SK-N-SH (cell line): Measurements from ENCODE around the gene RHBDL3. TPM values are rescaled to one million over a fixed set of nuclear protein-coding genes. Genes with fewer than 3 reads are reported as not detected.

Experiments used
- CTCF ChIA-PET: fragments of 300-600, 350-600 bp; formaldehyde crosslinking; extraction: SDS; loops from one replicate; lab custom pipeline; 2021; lab: Yijun Ruan, JAX
- POLR2A ChIA-PET: fragments of 350-600 bp; sonication (Branson Sonifier 250); formaldehyde crosslinking; extraction: SDS; loops from one replicate; lab custom pipeline; 2020; ENCODE audit warnings: antibody characterized with exemption, inconsistent platforms; lab: Yijun Ruan, JAX
- DNase-seq: peaks from one replicate; pipeline ENCODE4 v3.0.0; 2012
- H2AFZ ChIP-seq: fragments of 200-600 bp; sonication (generic); 2 replicates; pipeline ENCODE4 v1.8.1; 2016; ENCODE audit warnings: antibody characterized with exemption, mild to moderate bottlenecking, low read depth
- H3F3A ChIP-seq: fragments of 200-600 bp; sonication (generic); replicated peaks from 2 replicates; pipeline ENCODE3; 2016; ENCODE audit warnings: antibody characterized with exemption, mild to moderate bottlenecking; ENCODE audit not compliant: insufficient read depth
- H3K27ac ChIP-seq, 2 experiments: fragments of 200-500 bp in 1 of 2; fragments of 200-600 bp in 1 of 2; sonication (Bioruptor generic) in 1 of 2; sonication (generic), shearing (Covaris generic) in 1 of 2; 2 replicates each; pipeline versions ENCODE4 v1.5.1 to v1.6.1; 2014 to 2016; ENCODE audit warnings: low read depth in 2 of 2, inconsistent platforms in 1 of 2, low read length in 1 of 2, mild to moderate bottlenecking in 1 of 2, mixed read lengths in 1 of 2
- H3K27me3 ChIP-seq: fragments of 200-600 bp; sonication (generic), shearing (Covaris generic); 2 replicates; pipeline ENCODE4 v1.6.1; 2016; ENCODE audit warnings: mixed run types; ENCODE audit not compliant: insufficient read depth
- H3K36me3 ChIP-seq, 2 experiments: fragments of 200-500 bp in 1 of 2; fragments of 200-600 bp in 1 of 2; sonication (Bioruptor generic) in 1 of 2; sonication (generic) in 1 of 2; replicated peaks in 1 of 2; 2 replicates each; pipeline versions ENCODE3 to v1.5.1; 2014 to 2016; ENCODE audit warnings: low read length in 1 of 2, mild to moderate bottlenecking in 1 of 2; ENCODE audit not compliant: insufficient read depth in 2 of 2, control insufficient read depth in 1 of 2
- H3K4me1 ChIP-seq, 2 experiments: fragments of 200-500 bp in 1 of 2; fragments of 200-600 bp in 1 of 2; sonication (Bioruptor generic) in 1 of 2; sonication (generic), shearing (Covaris generic) in 1 of 2; 2 replicates each; pipeline versions ENCODE4 v1.5.1 to v1.6.1; 2014 to 2016; ENCODE audit warnings: low read depth in 1 of 2, low read length in 1 of 2, mixed run types in 1 of 2; ENCODE audit not compliant: insufficient read depth in 2 of 2, control insufficient read depth in 1 of 2
- H3K4me2 ChIP-seq: fragments of 200-600 bp; sonication (generic), shearing (Covaris generic); 2 replicates; pipeline ENCODE4 v1.6.1; 2017; ENCODE audit warnings: mixed run types
- H3K4me3 ChIP-seq, 2 experiments: fragments of 200-500 bp in 1 of 2; fragments of 200-600 bp in 1 of 2; sonication (Bioruptor generic) in 1 of 2; sonication (generic), shearing (Covaris generic) in 1 of 2; 2 replicates each; pipeline versions ENCODE4 v1.5.1 to v1.8.1; 2014 to 2016; ENCODE audit warnings: low read depth in 2 of 2, inconsistent platforms in 1 of 2, low read length in 1 of 2, mild to moderate bottlenecking in 1 of 2, mixed read lengths in 1 of 2, moderate library complexity in 1 of 2
- H3K79me2 ChIP-seq: fragments of 200-600 bp; sonication (generic); 2 replicates; pipeline ENCODE4 v1.8.1; 2017; ENCODE audit warnings: mild to moderate bottlenecking; ENCODE audit not compliant: insufficient read depth
- H3K9ac ChIP-seq: fragments of 200-600 bp; sonication (generic); 2 replicates; pipeline ENCODE4 v1.6.1; 2017; ENCODE audit warnings: mixed run types
- H3K9me2 ChIP-seq: fragments of 200-600 bp; sonication (generic); 2 replicates; pipeline ENCODE4 v1.6.1; 2017; ENCODE audit warnings: mixed run types
- H3K9me3 ChIP-seq: fragments of 200-600 bp; sonication (generic); 2 replicates; pipeline ENCODE4 v1.6.1; 2017; ENCODE audit warnings: mixed run types, mild to moderate bottlenecking, moderate library complexity
- H4K20me1 ChIP-seq: fragments of 200-600 bp; sonication (generic); 2 replicates; pipeline ENCODE4 v1.6.1; 2017; ENCODE audit warnings: mild to moderate bottlenecking, mixed run types; ENCODE audit not compliant: insufficient read depth
- CTCF ChIP-seq: fragments of 200-600 bp; sonication (generic); IDR thresholded peaks from 2 replicates; pipeline ENCODE4 v1.6.1; 2017; ENCODE audit warnings: antibody characterized with exemption, mild to moderate bottlenecking, moderate library complexity
- ELF1 ChIP-seq: IDR thresholded peaks from 2 replicates; pipeline ENCODE4 v1.4.0; 2012
- EP300 ChIP-seq, 2 experiments: IDR thresholded peaks; 2 replicates each; pipeline versions ENCODE4 v1.4.0 to v1.6.1; 2012; ENCODE audit warnings: borderline replicate concordance in 1 of 2, low read depth in 1 of 2, low read length in 1 of 2
- EZH2phosphoT487 ChIP-seq: fragments of 200-600 bp; sonication (generic); IDR thresholded peaks from 2 replicates; pipeline ENCODE4 v1.6.1; 2017; ENCODE audit warnings: low read depth, mixed run types, mild to moderate bottlenecking, antibody characterized with exemption, moderate library complexity, borderline replicate concordance
- GATA2 ChIP-seq: sonication (generic); formaldehyde crosslinking; IDR thresholded peaks from 2 replicates; pipeline ENCODE4 v1.5.0; 2020; ENCODE audit warnings: mild to moderate bottlenecking, missing genetic modification reagents
- IRF3 ChIP-seq: fragments of 150-350 bp; IDR thresholded peaks from 2 replicates; pipeline ENCODE4 v1.6.1; 2016; ENCODE audit warnings: mild to moderate bottlenecking, low read depth, low read length
- JUND ChIP-seq: IDR thresholded peaks from 2 replicates; pipeline ENCODE4 v1.4.0; 2012
- MAX ChIP-seq: IDR thresholded peaks from 2 replicates; pipeline ENCODE4 v1.4.0; 2012; ENCODE audit warnings: low read depth
- NFIC ChIP-seq: IDR thresholded peaks from 2 replicates; pipeline ENCODE4 v1.4.0; 2012; ENCODE audit warnings: borderline replicate concordance
- NRF1 ChIP-seq: IDR thresholded peaks from 2 replicates; pipeline ENCODE4 v1.6.1; 2012; ENCODE audit warnings: low read depth, mild to moderate bottlenecking, low read length
- POLR2AphosphoS5 ChIP-seq: IDR thresholded peaks from 2 replicates; pipeline ENCODE4 v1.6.1; 2012; ENCODE audit warnings: low read depth, low read length
- RAD21 ChIP-seq: IDR thresholded peaks from 2 replicates; pipeline ENCODE4 v1.6.1; 2012; ENCODE audit warnings: mild to moderate bottlenecking, low read length
- RCOR1 ChIP-seq: fragments of 150-350 bp; IDR thresholded peaks from 2 replicates; pipeline ENCODE4 v1.6.1; 2017; ENCODE audit warnings: antibody characterized with exemption, low read length
- REST ChIP-seq: IDR thresholded peaks from 2 replicates; pipeline ENCODE4 v1.6.1; 2012; ENCODE audit warnings: mild to moderate bottlenecking, low read depth, low read length, moderate library complexity
- RFX5 ChIP-seq: IDR thresholded peaks from 2 replicates; pipeline ENCODE4 v1.6.1; 2012; ENCODE audit warnings: mild to moderate bottlenecking, improper control_type of control experiment, low read length
- SIN3A ChIP-seq: IDR thresholded peaks from 2 replicates; pipeline ENCODE4 v1.6.1; 2012; ENCODE audit warnings: low read depth, mild to moderate bottlenecking, low read length, moderate library complexity, borderline replicate concordance
- SMC3 ChIP-seq: IDR thresholded peaks from 2 replicates; pipeline ENCODE4 v1.6.1; 2012; ENCODE audit warnings: low read depth, low read length, improper control_type of control experiment
- TAF1 ChIP-seq: IDR thresholded peaks from 2 replicates; pipeline ENCODE4 v1.6.1; 2012; ENCODE audit warnings: low read depth, mild to moderate bottlenecking, low read length, moderate library complexity, borderline replicate concordance
- TCF12 ChIP-seq: IDR thresholded peaks from 2 replicates; pipeline ENCODE4 v1.4.0; 2012
- TEAD4 ChIP-seq: IDR thresholded peaks from 2 replicates; pipeline ENCODE4 v1.4.0; 2012; ENCODE audit warnings: mild to moderate bottlenecking, borderline replicate concordance; ENCODE audit not compliant: insufficient read depth
- WGBS: methylation state at CpG from one replicate; pipeline ENCODE4 v1.1.6; 2017; ENCODE audit warnings: low lambda C conversion rate; 5-methylcytosine and 5-hydroxymethylcytosine counted together
- polyA plus RNA-seq, 3 experiments: library from polyadenylated mRNA; depleted of rRNA; stranded (reverse); fragments of >200 nt; gene quantifications; 2 replicates each; pipeline ENCODE4 v1.2.3, GENCODE V29; 2012

RHBDL3 gene
- polyA plus RNA-seq, 1 of the 3 experiments (the other 2 are of a cell fraction): 0.72 TPM

GRCh38 chr17:32307658-32308057, 42.0 kb downstream of the RHBDL3 start:
- no peak for TF ChIP-seq MAX
- TF ChIP-seq REST: no peak
- no peak for TF ChIP-seq SIN3A
- TF ChIP-seq RFX5: no peak
- TF ChIP-seq TCF12: no peak
- TF ChIP-seq CTCF: no peak
- TF ChIP-seq GATA2 (CRISPR knock-in tag): no peak
- no peak for TF ChIP-seq IRF3
- TF ChIP-seq RAD21: no peak
- TF ChIP-seq RCOR1: no peak
- TF ChIP-seq NRF1: no peak
- no peak for TF ChIP-seq TAF1
- TF ChIP-seq JUND: no peak
- no peak for TF ChIP-seq ELF1
- no peak for TF ChIP-seq NFIC
- no peak for TF ChIP-seq POLR2AphosphoS5
- no peak for TF ChIP-seq SMC3
- TF ChIP-seq EP300 (IDR thresholded peaks at IDR 0.05; ENCODE audit: borderline replicate concordance in 1 of 2, low read depth in 1 of 2, low read length in 1 of 2): no peak
- no peak for TF ChIP-seq EZH2phosphoT487
- no peak for TF ChIP-seq TEAD4
- H2AFZ ChIP-seq: no peak overlapping the region
- POLR2A ChIA-PET: no interaction called here
- WGBS: 87% methylated on average over 4 of the region's 4 CpGs
- no peaks in the 10 kb centered on the region for H3K79me2 ChIP-seq
- no peaks in the 10 kb centered on the region for H3K9me2 ChIP-seq
- peaks cover 0 to 18% of the 10 kb centered on the region in 2 experiments; a peak in 1 of 4 replicates for H3K4me1 ChIP-seq
- H3K9ac ChIP-seq: no peak overlapping the region
- DNase-seq: no peak
- no peaks in the 10 kb centered on the region for H3K9me3 ChIP-seq
- no peak overlapping the region for H3K4me2 ChIP-seq
- CTCF ChIA-PET: interaction anchor here (1.1 to 2.4 kb wide), 3 partner anchors 12 to 55 kb away, joined by 4 to 7 read pairs (median 6); no protein-coding TSS in a partner anchor
- H3K27me3 ChIP-seq: no peaks in the 10 kb centered on the region
- no peaks in the 10 kb centered on the region for H3F3A ChIP-seq
- H3K27ac ChIP-seq: no peak overlapping the region
- H4K20me1 ChIP-seq: no peaks in the 10 kb centered on the region
- no peaks in the 10 kb centered on the region for H3K36me3 ChIP-seq
- H3K4me3 ChIP-seq: no peak overlapping the region
